Adrenal gland (tissue), 5 donors: Measurements from ENCODE around the gene CYP11A1.

ENCODE experiments used
- CTCF ChIP-seq, 6 experiments: fragments of 450-650 bp in 4 of 6; fragments of 200-600 bp in 2 of 6; sonication (generic) in 1 of 6; IDR thresholded peaks; 1 replicate in 5 of 6; 2 replicates in 1 of 6; pipeline versions ENCODE4 v1.5.1 to v1.8.0; 2016 to 2021; ENCODE audit warnings: antibody characterized with exemption in 6 of 6, mild to moderate bottlenecking in 2 of 6, moderate library complexity in 1 of 6
- POLR2A ChIP-seq, 2 donors: fragments of 450-650 bp; IDR thresholded peaks; one replicate each; pipeline ENCODE4 v1.6.1; 2017; ENCODE audit warnings: antibody characterized with exemption in 2 of 2, mild to moderate bottlenecking in 2 of 2, moderate library complexity in 1 of 2
- donor health status: DM: no; HTN: no; CAD: no.

GRCh38 chr15:74399511-74400312 is 32.3 kb upstream of the CYP11A1 start:
- TF ChIP-seq POLR2A (IDR thresholded peaks at IDR 0.05) (no peak), CTCF (IDR thresholded peaks at IDR 0.05) (no peak)
